Hepatocyte (in vitro differentiated cells): ENCODE results near the gene COL5A2. TPM values are rescaled to one million over a fixed set of nuclear protein-coding genes. Genes with fewer than 3 reads are reported as not detected.
A peak's percentile ranks its signal among the peaks of the same experiment; 100 is the strongest.

Experiments
- DNase-seq: peaks from one replicate; pipeline ENCODE4 v3.0.0-alpha.2; 2016; ENCODE audit warnings: low spot score
- H2AFZ ChIP-seq: fragments of 200-600 bp; sonication (generic); 2 replicates; pipeline ENCODE4 v1.6.0; 2016; ENCODE audit warnings: antibody characterized with exemption, mild to moderate bottlenecking
- H3K27ac ChIP-seq: fragments of 200-600 bp; sonication (generic); 2 replicates; pipeline ENCODE4 v1.5.1; 2016; ENCODE audit warnings: mild to moderate bottlenecking
- H3K27me3 ChIP-seq: fragments of 200-600 bp; sonication (generic); 2 replicates; pipeline ENCODE4 v1.6.1; 2016
- H3K36me3 ChIP-seq: fragments of 200-600 bp; sonication (generic); replicated peaks from 2 replicates; pipeline ENCODE4 v1.5.1; 2016; ENCODE audit warnings: low read depth; ENCODE audit not compliant: insufficient read depth
- H3K4me1 ChIP-seq: fragments of 200-600 bp; sonication (generic); 2 replicates; pipeline ENCODE4 v1.5.1; 2016; ENCODE audit warnings: mild to moderate bottlenecking, moderate library complexity; ENCODE audit not compliant: insufficient read depth
- H3K4me2 ChIP-seq: fragments of 200-600 bp; sonication (generic); 2 replicates; pipeline ENCODE4 v1.6.0; 2016
- H3K4me3 ChIP-seq: fragments of 200-600 bp; sonication (generic); 2 replicates; pipeline ENCODE4 v1.5.1; 2016; ENCODE audit warnings: mild to moderate bottlenecking
- H3K79me2 ChIP-seq: fragments of 200-600 bp; sonication (generic); 2 replicates; pipeline ENCODE4 v1.6.0; 2017; ENCODE audit warnings: mild to moderate bottlenecking
- H3K9me2 ChIP-seq: fragments of 200-600 bp; sonication (generic); replicated peaks from 2 replicates; pipeline ENCODE4 v1.6.0; 2017; ENCODE audit warnings: mild to moderate bottlenecking; ENCODE audit not compliant: insufficient read depth
- H3K9me3 ChIP-seq: fragments of 200-600 bp; sonication (generic); 2 replicates; pipeline ENCODE4 v1.5.1; 2016; ENCODE audit warnings: low read depth, mild to moderate bottlenecking
- H4K20me1 ChIP-seq: fragments of 200-600 bp; sonication (generic); 2 replicates; pipeline ENCODE4 v1.6.0; 2016; ENCODE audit warnings: mild to moderate bottlenecking; ENCODE audit not compliant: insufficient read depth, poor library complexity, severe bottlenecking
- CTCF ChIP-seq: fragments of 200-600 bp; sonication (generic); IDR thresholded peaks from 2 replicates; pipeline ENCODE4 v1.5.1; 2016; ENCODE audit warnings: antibody characterized with exemption, mild to moderate bottlenecking; ENCODE audit not compliant: poor library complexity
- EZH2 ChIP-seq: fragments of 200-600 bp; sonication (generic); IDR thresholded peaks from 2 replicates; pipeline ENCODE4 v1.6.1; 2016; ENCODE audit warnings: antibody characterized with exemption, mild to moderate bottlenecking, borderline replicate concordance
- EZH2phosphoT487 ChIP-seq: fragments of 200-600 bp; sonication (generic); IDR thresholded peaks from one replicate; pipeline ENCODE4 v1.6.1; 2018; ENCODE audit warnings: antibody characterized with exemption, mild to moderate bottlenecking, low read depth, moderate library complexity; ENCODE audit not compliant: unreplicated experiment, severe bottlenecking
- WGBS: methylation state at CpG from one replicate; pipeline ENCODE4 v1.1.6; 2016; ENCODE audit warnings: low lambda C conversion rate; ENCODE audit errors: missing lambda C conversion rate; 5-methylcytosine and 5-hydroxymethylcytosine counted together
- polyA plus RNA-seq: library from polyadenylated mRNA; unstranded; fragments of >200 nt; fragmentation: Nextera tagmentation; extraction: Ambion mirVana; gene quantifications from 2 replicates; pipeline ENCODE4 v1.2.1, GENCODE V29; 2016
- total RNA-seq: library from RNA; depleted of rRNA; stranded (reverse); fragments of >200 nt; gene quantifications from 2 replicates; pipeline ENCODE4 v1.2.3, GENCODE V29; 2014

COL5A2 gene
- total and polyA plus RNA-seq, 2 experiments from 2014 or later = 137 to 406 TPM

DNA sequence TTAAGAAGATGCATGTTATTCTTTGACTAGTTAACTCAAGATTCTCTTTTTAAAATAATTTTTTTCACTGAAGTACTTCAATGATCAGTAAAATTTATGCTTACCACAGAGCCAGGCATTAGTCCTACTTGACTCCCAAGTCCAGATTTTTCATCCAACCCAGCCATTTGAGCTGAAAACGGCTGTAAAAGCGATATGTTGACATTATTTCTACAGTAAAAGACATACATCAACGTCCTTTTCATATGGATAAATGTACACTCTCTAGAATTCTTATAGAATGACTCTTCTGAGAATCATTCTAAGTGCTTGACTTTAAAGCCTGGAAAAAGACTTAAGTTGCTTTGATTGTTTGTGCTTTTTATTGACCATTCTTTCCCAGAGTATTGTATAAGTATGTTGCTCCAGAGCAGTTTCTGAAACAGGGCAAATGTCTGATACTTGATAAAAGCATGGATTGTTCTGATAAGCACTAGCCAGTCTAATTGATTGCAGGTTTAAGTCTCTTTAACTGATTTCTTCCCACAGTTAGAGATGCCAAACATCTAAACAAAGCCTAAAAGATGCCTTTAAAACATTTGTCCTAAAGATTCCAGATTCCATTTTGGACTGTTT is 90.9 kb downstream of the COL5A2 start:
- WGBS = 35% methylated on average over 3 of the region's 3 CpGs
- no peaks in the 10 kb centered on the region for H3K79me2 ChIP-seq

DNA sequence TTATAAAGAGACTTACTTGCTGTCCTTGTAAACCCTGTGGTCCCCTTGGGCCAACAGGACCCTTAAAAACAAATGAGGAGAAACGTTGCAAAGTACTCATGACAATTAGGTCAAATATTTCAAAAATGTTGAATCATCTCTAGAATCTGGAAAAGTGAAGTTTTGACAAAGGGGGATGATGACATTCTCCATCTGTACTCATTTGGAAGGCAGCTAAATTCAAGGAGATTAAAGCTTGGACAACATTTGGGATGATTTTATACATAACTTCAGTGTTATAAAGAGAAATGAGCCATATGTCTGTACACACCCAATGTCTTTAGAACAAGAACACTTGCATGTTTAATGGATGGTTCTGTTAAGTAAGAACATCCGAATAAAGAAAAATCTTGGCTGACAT is 92.9 kb downstream of the COL5A2 start:
- H3K4me3 ChIP-seq = no peak overlapping the region
- H3K79me2 ChIP-seq = no peaks in the 10 kb centered on the region
- H2AFZ ChIP-seq = no peak overlapping the region
- H3K4me1 ChIP-seq = peaks cover 20% of the 10 kb centered on the region
- TF ChIP-seq CTCF = no peak
- no peak for TF ChIP-seq EZH2phosphoT487
- no peak for TF ChIP-seq EZH2
- no peaks in the 10 kb centered on the region for H3K9me3 ChIP-seq
- DNase-seq = no peak
- no peaks in the 10 kb centered on the region for H4K20me1 ChIP-seq
- 54% methylated on average over 2 of the region's 2 CpGs for WGBS
- H3K9me2 ChIP-seq = no peaks in the 10 kb centered on the region
- peak overlapping the region; percentile 41 for H3K27ac ChIP-seq
- no peaks in the 10 kb centered on the region for H3K36me3 ChIP-seq
- no peaks in the 10 kb centered on the region for H3K27me3 ChIP-seq
- no peak overlapping the region for H3K4me2 ChIP-seq

More for the DNA sequence above, 90.9 kb downstream of the COL5A2 start:
- H3K4me3 ChIP-seq = no peak overlapping the region
- no peak overlapping the region for H2AFZ ChIP-seq
- no peak for DNase-seq
- no peaks in the 10 kb centered on the region for H3K9me2 ChIP-seq
- peak overlapping the region; percentile 58 for H3K27ac ChIP-seq
- H3K4me1 ChIP-seq = peaks cover 11% of the 10 kb centered on the region
- H3K27me3 ChIP-seq = no peaks in the 10 kb centered on the region
- H3K9me3 ChIP-seq = no peaks in the 10 kb centered on the region
- H3K36me3 ChIP-seq = no peaks in the 10 kb centered on the region
- no peaks in the 10 kb centered on the region for H4K20me1 ChIP-seq
- TF ChIP-seq EZH2phosphoT487 (no peak), EZH2 (no peak), CTCF (no peak)
- no peak overlapping the region for H3K4me2 ChIP-seq

GRCh38 chr2:189086250-189086649 is 93.3 kb downstream of the COL5A2 start:
- Histone ChIP-seq H4K20me1 (no peaks in the 10 kb centered on the region), H3K9me2 (no peaks in the 10 kb centered on the region), H3K27me3 (no peaks in the 10 kb centered on the region), H3K79me2 (no peaks in the 10 kb centered on the region), H3K4me2 (no peak overlapping the region), H3K27ac (no peak overlapping the region), H2AFZ (no peak overlapping the region), H3K4me1 (peaks cover 20% of the 10 kb centered on the region), H3K36me3 (no peaks in the 10 kb centered on the region), H3K9me3 (no peaks in the 10 kb centered on the region), H3K4me3 (no peak overlapping the region)
- no peak for DNase-seq
- TF ChIP-seq CTCF (no peak), EZH2phosphoT487 (no peak), EZH2 (no peak)
- WGBS = 60% methylated on average over 2 of the region's 2 CpGs

- H2AFZ ChIP-seq = no peak overlapping the region
- no peaks in the 10 kb centered on the region for H3K79me2 ChIP-seq
- H3K27ac ChIP-seq = peak overlapping the region; percentile 75
- no peaks in the 10 kb centered on the region for H3K27me3 ChIP-seq
- no peaks in the 10 kb centered on the region for H3K9me2 ChIP-seq
- DNase-seq = no peak
- 83% methylated on average over 3 of the region's 3 CpGs for WGBS
- H3K36me3 ChIP-seq = no peaks in the 10 kb centered on the region
- H3K4me3 ChIP-seq = no peak overlapping the region
- H3K4me1 ChIP-seq = peaks cover 15% of the 10 kb centered on the region
- H3K4me2 ChIP-seq = peak overlapping the region; percentile 26
- H3K9me3 ChIP-seq = no peaks in the 10 kb centered on the region
- TF ChIP-seq EZH2phosphoT487 (no peak), CTCF (no peak), EZH2 (no peak)
- H4K20me1 ChIP-seq = no peaks in the 10 kb centered on the region
These were observed 96.0 kb downstream of the COL5A2 start for GRCh38 chr2:189083606-189084005.
